Measurements from ENCODE around the gene BACE2.

The BACE2 gene

GRCh38 chr21:41156142-41156541, 11.8 kb upstream of the BACE2 start:
- in situ Hi-C loops (cut with MboI; ENCODE audit: low pct_unique_long_range_greater_than_20kb, low sequenced_read_pairs, unreplicated experiment) = no loop called here
- TF ChIP-seq, protein P1, sequence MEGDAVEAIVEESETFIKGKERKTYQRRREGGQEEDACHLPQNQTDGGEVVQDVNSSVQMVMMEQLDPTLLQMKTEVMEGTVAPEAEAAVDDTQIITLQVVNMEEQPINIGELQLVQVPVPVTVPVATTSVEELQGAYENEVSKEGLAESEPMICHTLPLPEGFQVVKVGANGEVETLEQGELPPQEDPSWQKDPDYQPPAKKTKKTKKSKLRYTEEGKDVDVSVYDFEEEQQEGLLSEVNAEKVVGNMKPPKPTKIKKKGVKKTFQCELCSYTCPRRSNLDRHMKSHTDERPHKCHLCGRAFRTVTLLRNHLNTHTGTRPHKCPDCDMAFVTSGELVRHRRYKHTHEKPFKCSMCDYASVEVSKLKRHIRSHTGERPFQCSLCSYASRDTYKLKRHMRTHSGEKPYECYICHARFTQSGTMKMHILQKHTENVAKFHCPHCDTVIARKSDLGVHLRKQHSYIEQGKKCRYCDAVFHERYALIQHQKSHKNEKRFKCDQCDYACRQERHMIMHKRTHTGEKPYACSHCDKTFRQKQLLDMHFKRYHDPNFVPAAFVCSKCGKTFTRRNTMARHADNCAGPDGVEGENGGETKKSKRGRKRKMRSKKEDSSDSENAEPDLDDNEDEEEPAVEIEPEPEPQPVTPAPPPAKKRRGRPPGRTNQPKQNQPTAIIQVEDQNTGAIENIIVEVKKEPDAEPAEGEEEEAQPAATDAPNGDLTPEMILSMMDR (IDR thresholded peaks at IDR 0.05; ENCODE audit: extremely low read depth, insufficient read depth, missing control alignments) = no peak
- DNase-seq (ENCODE audit: low spot score) = no peak

GRCh38 chr21:41158026-41158425, 9.9 kb upstream of the BACE2 start:
- in situ Hi-C loops (cut with MboI; ENCODE audit: low pct_unique_long_range_greater_than_20kb, low sequenced_read_pairs, unreplicated experiment) = no loop called here
- DNase-seq (ENCODE audit: low spot score) = no peak
- TF ChIP-seq, protein P1 (IDR thresholded peaks at IDR 0.05; ENCODE audit: extremely low read depth, insufficient read depth, missing control alignments) = no peak

- TF ChIP-seq, protein P1 (IDR thresholded peaks at IDR 0.05; ENCODE audit: extremely low read depth, insufficient read depth, missing control alignments) = no peak
- in situ Hi-C loops (cut with MboI; ENCODE audit: low pct_unique_long_range_greater_than_20kb, low sequenced_read_pairs, unreplicated experiment) = no loop called here
- DNase-seq (ENCODE audit: low spot score) = no peak
These were observed 7.9 kb upstream of the BACE2 start for GRCh38 chr21:41160036-41160435.

DNA sequence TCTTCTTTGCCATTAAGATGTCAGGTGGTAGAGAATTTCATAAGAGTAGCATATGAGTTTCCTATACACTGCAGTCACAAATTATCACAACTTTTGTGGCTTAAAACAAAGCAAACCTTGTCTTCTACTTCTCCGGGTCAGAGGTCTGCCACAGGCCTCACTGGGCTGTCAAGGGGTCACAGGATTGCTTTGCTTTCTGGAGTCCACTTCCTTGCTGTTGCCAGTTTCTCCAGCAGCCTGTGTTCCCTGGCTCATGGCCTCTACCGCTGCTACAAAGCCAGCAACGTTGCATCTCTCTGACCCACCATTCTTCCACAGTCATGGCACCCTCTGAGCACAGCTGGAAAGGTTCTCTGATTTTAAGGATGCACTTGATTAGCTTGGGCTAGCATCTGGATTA, 6.5 kb upstream of the BACE2 start:
- TF ChIP-seq, protein P1 (IDR thresholded peaks at IDR 0.05; ENCODE audit: extremely low read depth, insufficient read depth, missing control alignments) = no peak
- in situ Hi-C loops (cut with MboI; ENCODE audit: low pct_unique_long_range_greater_than_20kb, low sequenced_read_pairs, unreplicated experiment) = no loop called here
- no peak for DNase-seq (ENCODE audit: low spot score)

DNA sequence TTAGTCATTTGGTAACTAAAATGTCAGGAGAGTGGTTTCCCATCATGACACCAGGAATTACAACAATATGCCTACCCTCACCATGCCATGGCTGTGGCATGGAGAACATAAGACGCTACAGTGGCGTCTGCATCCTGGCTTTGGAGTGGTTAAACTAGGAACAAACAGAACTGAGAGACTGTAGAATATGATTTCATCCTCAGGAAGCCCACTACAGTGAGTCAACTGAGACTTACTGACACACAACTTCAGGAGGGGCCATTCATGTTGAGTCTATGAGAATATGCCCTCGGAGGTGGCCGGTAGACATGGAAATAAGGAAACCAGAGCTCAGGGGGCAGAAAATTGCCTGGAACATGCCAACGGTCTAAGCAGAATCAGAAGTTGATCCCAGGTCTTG, 5.9 kb upstream of the BACE2 start:
- no peak for DNase-seq (ENCODE audit: low spot score)
- in situ Hi-C loops (cut with MboI; ENCODE audit: low pct_unique_long_range_greater_than_20kb, low sequenced_read_pairs, unreplicated experiment) = no loop called here
- TF ChIP-seq, protein P1 (IDR thresholded peaks at IDR 0.05; ENCODE audit: extremely low read depth, insufficient read depth, missing control alignments) = no peak

DNA sequence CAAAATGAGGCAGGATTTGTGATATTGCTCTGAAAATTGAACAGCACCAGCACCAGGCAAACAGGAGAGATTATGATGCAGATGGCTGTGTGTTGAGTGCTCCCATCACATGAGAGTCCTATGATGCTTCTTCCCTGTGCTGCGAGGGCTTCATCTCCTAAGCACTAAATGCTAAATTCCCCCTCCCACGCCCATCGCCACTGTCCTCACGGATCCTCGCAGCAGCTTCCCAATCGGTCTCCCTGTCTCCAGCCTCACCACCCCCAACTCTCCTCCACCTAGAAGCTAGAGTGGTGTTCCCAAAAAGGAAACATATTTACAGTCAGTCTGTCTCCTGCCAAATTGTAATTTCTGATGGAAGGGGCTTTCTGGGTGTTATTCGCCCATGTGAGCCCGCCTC, 4.9 kb upstream of the BACE2 start:
- no peak for DNase-seq (ENCODE audit: low spot score)
- in situ Hi-C loops (cut with MboI; ENCODE audit: low pct_unique_long_range_greater_than_20kb, low sequenced_read_pairs, unreplicated experiment) = no loop called here
- TF ChIP-seq, protein P1 (IDR thresholded peaks at IDR 0.05; ENCODE audit: extremely low read depth, insufficient read depth, missing control alignments) = no peak

GRCh38 chr21:41164052-41164451, 3.9 kb upstream of the BACE2 start:
- in situ Hi-C loops (cut with MboI; ENCODE audit: low pct_unique_long_range_greater_than_20kb, low sequenced_read_pairs, unreplicated experiment) = no loop called here
- TF ChIP-seq, protein P1 (IDR thresholded peaks at IDR 0.05; ENCODE audit: extremely low read depth, insufficient read depth, missing control alignments) = no peak

More at GRCh38 chr21:41164052-41164451, 3.9 kb upstream of the BACE2 start:
- DNase-seq (ENCODE audit: low spot score) = no peak
